ENCODE measurements around the gene PIKFYVE.

GRCh38 chr2:208370881-208371633 lies 105.0 kb downstream of the PIKFYVE start:
- TF ChIP-seq, protein P1, sequence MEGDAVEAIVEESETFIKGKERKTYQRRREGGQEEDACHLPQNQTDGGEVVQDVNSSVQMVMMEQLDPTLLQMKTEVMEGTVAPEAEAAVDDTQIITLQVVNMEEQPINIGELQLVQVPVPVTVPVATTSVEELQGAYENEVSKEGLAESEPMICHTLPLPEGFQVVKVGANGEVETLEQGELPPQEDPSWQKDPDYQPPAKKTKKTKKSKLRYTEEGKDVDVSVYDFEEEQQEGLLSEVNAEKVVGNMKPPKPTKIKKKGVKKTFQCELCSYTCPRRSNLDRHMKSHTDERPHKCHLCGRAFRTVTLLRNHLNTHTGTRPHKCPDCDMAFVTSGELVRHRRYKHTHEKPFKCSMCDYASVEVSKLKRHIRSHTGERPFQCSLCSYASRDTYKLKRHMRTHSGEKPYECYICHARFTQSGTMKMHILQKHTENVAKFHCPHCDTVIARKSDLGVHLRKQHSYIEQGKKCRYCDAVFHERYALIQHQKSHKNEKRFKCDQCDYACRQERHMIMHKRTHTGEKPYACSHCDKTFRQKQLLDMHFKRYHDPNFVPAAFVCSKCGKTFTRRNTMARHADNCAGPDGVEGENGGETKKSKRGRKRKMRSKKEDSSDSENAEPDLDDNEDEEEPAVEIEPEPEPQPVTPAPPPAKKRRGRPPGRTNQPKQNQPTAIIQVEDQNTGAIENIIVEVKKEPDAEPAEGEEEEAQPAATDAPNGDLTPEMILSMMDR (IDR thresholded peaks at IDR 0.05) = no peak
- no peak for TF ChIP-seq POLR2A (IDR thresholded peaks at IDR 0.05)

Data from heart left ventricle (tissue), 13 donors.